AML-193 (cell line): Measurements from ENCODE around the gene COMP.

Experiments
- DNase-seq, 2 experiments: peaks; one replicate each; lab custom pipeline; 2025; lab: John Stamatoyannopoulos, UW

Gene COMP

DNA sequence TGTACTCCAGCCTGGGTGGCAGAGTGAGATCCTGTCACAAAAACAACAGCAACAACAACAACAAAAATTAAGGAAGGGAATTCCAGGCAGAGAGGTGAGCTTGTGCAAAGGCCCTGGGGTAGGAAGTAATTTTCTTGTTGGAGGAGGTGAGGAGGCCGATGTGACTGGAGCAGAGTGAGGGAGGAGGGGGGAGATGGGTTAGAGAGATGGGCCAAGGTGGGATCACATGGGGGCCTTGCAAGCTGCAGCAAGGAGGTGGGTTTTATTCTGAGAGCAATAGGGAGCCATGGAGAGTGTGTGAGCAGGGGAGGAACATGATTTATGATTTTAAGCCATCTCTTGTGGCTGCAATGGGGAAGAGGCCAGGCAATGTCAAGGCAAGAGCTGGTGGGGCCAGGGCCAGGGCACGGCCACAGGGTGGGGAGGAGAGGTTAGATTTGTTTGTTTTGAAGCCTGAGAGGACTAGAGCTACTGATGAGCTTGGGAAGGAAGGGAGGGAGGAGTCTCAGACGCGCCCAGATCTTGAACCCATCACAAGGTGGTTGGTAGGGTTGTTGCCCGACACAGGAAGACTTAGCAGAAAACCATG lies 12.5 kb upstream of the COMP start:
- DNase-seq, result no peak

- no peak for DNase-seq
Observed at GRCh38 chr19:18802354-18802753, 11.2 kb upstream of the COMP start.

GRCh38 chr19:18800636-18801035 lies 9.5 kb upstream of the COMP start:
- no peak for DNase-seq

DNA sequence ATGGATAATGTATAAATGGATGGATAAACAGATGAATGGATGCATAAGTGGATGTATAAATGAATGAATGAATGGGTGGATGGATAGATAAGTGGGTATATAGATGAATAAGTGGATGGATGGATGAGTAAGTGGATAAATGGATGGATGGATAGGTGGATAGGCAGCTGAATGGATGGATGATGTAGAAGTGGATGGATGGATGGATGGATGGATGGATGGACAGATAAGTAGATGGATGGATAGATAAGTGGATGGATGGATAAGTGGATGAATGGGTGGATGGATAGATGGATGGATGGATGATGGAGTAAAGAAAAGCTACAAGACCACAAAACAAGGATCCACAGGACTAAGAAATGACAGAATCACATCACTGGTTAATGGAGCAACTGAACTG lies 9.0 kb upstream of the COMP start:
- DNase-seq, result no peak

DNA sequence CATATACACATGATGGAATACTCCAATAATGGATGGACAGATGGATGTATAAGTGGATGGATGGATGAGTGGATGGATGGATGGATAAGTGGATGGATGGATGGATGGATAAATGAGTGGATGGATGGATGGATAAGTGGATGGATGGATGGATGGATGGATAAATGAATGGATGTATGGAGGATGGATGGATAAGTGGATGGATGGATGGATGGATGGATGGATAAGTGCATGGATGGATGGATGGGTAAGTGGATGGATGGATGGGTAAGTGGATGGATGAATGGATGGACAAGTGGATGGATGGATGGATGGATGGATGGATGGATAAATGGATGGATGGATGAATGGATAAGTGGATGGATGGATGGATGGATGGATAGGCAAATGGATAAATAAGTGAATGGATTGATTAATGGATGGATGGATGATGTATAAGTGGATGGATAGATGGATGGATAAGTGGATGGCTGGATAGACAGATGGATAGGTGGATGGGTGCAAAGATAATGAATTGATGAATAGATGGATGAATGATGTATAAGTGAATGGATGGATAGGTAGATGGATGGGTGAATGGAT lies 8.4 kb upstream of the COMP start:
- DNase-seq, result no peak

DNA sequence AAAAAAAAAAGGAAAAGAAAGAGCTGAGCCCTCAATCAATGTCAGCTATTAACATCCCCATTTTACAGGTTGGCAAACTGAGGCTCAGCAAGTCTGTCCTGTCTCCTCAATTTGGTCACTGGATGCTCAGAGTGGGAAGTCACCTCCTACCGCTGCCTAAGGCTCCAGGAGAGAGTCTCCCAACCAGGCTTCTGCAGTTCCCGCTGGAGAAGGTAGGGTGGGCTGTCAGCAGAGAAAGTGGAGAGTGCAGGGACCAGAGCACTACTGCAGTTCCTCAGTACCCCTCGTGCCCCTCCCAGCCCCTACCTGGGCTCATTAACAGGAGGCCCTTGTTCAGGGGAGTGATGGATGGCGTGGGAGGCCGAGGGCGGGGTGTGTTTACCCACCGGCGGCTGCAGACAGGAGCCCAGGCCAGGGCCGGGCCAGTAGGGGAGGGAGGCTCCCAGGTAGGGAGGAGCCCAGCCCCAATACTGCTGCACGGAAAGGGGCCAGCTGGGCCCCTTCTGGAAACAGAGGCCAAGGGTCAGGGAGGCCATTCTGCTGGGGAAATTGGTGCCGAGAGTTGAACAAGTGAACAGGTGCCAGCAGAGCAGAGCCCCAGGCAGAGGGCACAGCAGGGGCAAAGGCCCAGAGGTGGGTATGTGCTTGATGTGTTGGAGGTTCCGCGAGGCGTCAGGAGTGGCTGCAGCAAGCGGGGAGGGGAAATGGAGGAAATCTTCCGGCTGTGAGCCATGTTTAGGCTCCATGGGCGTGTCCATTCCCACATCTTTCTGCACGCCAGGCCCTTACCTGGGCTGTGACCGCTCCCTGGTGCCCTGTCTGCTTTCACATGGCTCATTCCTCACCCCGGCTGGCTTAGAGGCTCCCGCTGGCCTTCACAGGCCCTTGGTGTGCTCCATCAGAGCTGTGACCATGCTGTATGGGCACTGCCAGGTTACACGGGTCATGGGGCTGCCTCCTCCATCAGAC lies 7.6 kb upstream of the COMP start:
- no peak for DNase-seq

GRCh38 chr19:18796239-18796638 lies 5.1 kb upstream of the COMP start:
- DNase-seq, result no peak

DNA sequence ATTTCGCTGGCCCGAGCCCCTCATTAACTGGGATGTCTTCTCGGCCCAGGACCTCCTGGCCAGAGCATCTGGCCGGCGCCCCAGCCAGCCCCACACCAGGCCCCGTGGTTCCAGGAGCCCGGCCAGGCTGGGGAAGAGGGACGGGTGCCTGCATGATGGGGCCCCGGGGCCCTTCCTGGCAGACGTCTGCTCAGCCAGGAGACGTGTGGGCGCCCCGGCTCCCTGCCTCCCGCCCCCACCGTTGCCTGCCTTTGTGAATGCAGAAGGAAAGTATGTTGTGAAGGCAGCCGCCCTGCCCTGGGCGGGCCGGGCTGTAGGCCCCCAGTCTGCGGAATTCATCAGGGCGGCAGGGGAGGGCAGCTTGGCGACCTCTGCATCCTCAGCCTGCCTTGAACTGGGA lies 4.4 kb upstream of the COMP start:
- no peak for DNase-seq

GRCh38 chr19:18794692-18795091 lies 3.6 kb upstream of the COMP start:
- DNase-seq, result no peak

DNA sequence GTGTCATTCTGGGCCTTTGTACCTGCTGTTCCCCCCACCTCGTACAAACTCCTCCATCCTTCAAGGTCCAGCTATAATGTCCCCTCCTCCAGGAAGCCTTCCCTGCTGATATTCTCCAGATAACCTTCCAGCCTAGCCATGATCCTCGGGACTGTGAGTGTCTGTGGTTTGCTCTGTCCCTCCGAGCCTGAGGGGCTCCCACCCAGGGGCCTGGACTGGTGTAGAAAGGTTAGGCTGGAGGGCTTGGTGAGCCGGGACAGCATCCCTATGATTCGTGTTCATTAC lies 2.9 kb upstream of the COMP start:
- no peak for DNase-seq

GRCh38 chr19:18793144-18794028 lies 2.3 kb upstream of the COMP start:
- DNase-seq, result no peak

DNA sequence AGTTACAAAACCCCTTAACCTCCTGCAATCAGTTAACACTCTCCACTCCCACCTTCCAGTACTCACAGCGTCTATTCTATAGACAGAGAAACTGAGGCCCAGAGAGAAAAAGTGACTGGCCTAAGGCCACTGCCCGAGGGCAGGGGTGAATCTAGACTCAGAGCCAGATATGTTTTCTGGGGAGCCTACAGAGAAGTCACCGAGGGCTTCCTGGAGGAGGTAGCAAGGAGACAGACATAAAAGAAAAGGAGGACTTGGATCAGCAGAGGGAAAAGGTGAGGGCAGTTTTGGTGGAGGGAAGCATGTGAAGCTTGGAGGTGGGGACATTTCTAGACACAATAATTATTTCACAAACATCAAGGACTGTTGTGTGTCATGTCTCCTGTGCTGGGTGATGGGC lies 1.6 kb upstream of the COMP start:
- no peak for DNase-seq

GRCh38 chr19:18791315-18791678 lies 192 bp upstream of the COMP start:
- no peak for DNase-seq

DNA sequence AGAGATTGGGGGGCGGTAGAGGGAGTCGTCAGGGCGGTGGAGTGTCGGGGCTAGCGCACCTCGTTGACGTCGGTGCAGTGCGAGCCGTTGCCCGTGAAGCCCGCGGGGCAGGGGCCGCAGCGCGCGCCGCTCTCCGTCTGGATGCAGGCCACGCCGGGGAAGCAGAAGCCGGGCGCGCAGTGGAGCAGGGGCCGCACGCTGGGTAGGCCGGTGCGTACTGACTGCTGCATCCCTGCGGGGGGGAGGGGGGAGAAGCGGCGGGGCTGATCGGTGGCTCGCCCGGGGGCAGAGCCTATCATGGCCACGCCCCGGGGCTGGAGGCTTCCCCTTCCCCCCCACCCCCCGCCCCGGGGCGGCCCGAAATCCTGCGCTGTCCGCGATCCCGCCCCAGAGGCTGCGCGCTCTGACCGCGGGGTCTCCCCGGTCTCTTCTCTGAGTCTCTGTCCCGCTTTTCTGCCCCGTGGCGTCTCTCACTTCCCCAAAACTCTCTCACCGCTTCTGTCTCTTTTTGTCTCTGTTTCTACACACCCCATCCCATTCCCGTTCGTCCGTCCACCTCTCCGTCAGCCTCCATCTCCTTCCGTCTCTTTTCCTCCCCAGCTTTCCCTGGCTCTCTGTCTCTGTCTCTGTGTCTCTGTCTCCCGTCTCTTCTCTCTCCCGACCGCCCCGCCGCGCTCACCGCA lies 1.1 kb downstream of the COMP start:
- DNase-seq, result no peak

DNA sequence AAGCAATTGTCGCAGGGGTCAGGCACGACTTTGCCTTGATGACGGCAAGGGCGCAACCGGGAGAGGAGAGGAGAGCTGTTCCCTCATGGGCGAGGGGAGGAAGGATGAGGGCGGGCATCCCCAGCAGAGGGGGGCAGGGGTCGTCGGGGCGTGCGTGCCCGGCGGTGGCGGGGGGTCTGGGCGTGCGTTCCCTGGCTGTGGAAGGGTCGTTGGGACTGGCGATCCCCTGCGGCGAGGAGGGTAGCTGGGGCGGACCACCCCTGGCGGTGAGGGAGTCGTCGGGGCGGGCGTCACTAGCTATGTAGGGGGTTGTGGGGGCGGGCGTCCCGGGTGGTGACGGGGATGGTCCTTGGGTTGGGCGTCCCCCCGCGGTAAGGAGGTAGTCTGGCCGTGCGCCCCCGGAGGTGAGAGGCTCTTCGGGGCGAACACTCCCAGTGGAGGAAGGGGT lies 1.7 kb downstream of the COMP start:
- DNase-seq, result no peak

DNA sequence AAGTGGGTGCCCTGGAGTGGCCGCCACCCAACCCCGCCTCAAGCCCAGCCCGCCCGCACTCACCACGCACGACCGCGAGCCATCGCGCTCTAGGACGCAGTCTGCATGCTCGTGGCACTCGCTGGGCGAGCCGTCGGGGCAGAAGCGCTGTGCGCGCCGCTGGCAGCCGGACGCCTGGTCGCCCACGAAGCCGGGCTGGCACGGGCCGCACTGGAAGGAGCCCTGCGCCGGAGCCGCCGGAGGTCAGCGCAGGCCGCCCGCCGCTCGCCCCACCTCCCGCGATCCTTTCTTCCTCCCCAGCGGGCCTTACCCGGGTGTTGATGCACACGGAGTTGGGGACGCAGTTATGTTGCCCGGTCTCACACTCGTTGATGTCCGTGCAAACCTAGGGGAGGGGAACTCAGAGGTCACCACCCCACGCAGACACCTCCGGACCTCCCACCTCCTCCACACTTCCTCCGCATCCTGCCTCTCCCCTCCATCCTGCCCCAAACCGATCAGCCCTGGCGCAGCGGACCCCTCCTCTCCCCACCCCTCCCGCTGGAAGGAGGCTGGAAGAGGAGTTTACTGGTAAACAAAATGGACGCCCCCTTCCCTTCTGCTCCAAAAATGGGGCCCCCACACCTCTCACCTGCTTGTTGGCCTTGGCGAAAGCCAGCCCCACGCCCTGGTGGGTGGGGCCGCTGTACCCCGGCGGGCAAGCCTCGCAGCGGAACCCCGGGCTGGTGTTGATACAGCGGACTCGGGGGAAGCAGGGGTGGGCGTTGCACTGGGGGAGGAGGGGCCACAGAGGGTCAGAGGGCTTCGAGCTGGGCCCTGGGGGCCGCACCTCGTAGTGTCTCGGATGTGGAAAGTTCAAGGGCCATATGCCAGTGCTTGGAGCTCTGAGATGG lies 2.3 kb downstream of the COMP start:
- no peak for DNase-seq

GRCh38 chr19:18785179-18786124 lies 5.7 kb downstream of the COMP start:
- DNase-seq, result no peak

- DNase-seq, result no peak
Observed at GRCh38 chr19:18784786-18785120, 6.4 kb downstream of the COMP start.

DNA sequence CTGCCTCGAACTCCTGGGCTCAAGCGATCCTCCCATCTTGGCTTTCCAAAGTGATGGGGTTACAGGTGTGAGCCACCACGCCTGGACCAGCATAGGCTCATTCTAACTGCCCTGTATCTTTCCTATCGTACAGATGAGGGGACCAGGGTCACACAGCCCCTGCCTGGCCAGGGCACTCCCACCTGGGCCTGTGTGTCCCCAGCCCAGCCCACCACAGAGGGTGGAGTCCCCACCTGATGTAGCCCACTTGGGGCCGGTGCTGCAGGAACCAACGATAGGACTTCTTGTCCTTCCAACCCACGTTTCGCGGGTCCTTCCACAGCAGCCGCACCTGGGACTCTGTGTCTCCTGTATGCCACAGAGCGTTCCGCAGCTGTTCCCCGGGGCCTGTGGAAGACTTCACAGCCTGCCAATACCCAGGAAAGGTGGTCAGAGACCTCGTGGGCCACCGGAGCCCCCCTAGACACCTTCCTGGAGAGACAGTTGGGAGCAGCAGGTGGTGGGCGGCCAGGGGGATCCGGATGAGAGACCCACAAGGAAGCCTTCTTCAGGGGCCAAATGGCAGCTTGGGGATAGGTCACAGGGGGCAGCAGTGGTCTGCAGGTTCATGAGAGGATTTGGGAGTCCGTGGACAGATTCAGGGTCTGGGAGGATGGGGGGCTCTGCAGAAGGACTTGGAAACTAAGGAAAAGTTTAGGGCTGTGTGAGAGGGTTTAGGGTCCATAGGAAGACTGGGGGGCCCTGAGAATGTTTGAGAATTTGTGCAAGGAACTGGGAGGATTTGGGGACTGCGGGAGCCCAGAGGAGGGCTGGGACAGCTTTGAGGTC lies 6.9 kb downstream of the COMP start:
- no peak for DNase-seq
